IMR-90 (cell line): Measurements from ENCODE around the gene CPSF2. TPM values are rescaled to one million over a fixed set of nuclear protein-coding genes. Genes with fewer than 3 reads are reported as not detected.

ENCODE experiments used
- ATAC-seq: fragments of 200-7000 bp; cut with Tn5 transposase; 2 replicates; pipeline ENCODE4 v1.9.1; 2020; ENCODE audit warnings: low read depth, mild to moderate bottlenecking, moderate library complexity
- BruUV-seq: library from RNA; stranded (reverse); fragments of 400-500 nt; replicated peaks from 2 replicates; lab custom pipeline; 2021; lab: Mats Ljungman, UMichigan
- CTCF ChIA-PET: fragments of 300-600 bp; formaldehyde crosslinking; extraction: SDS; loops from one replicate; lab custom pipeline; 2021; ENCODE audit warnings: antibody characterized with exemption; lab: Yijun Ruan, JAX
- POLR2A ChIA-PET: fragments of 300-600 bp; sonication (Branson Sonifier 250); formaldehyde crosslinking; loops from one replicate; lab custom pipeline; 2022; ENCODE audit warnings: antibody characterized with exemption; ENCODE audit not compliant: unreplicated experiment; lab: Charles Lee
- DNase-seq: peaks from one replicate; pipeline ENCODE4 v3.0.0; 2013
- H2AFZ ChIP-seq: replicated peaks from 2 replicates; pipeline ENCODE3; 2013; ENCODE audit warnings: low read length, mild to moderate bottlenecking; ENCODE audit not compliant: poor library complexity
- H2AK5ac ChIP-seq: 2 replicates; pipeline ENCODE4 v1.6.1; 2013; ENCODE audit warnings: low read depth, low read length, inconsistent platforms
- H2AK9ac ChIP-seq: replicated peaks from 2 replicates; pipeline ENCODE3; 2013; ENCODE audit warnings: mild to moderate bottlenecking, low read depth, low read length, moderate library complexity; ENCODE audit not compliant: poor library complexity
- H2BK120ac ChIP-seq: 2 replicates; pipeline ENCODE4 v1.6.1; 2013; ENCODE audit warnings: low read depth, low read length, inconsistent platforms
- H2BK15ac ChIP-seq: 3 replicates; pipeline ENCODE4 v1.6.1; 2013; ENCODE audit warnings: low read depth, low read length, inconsistent platforms
- H2BK20ac ChIP-seq: 2 replicates; pipeline ENCODE4 v1.6.1; 2013; ENCODE audit warnings: low read depth, mild to moderate bottlenecking, inconsistent platforms, low read length, moderate library complexity
- H2BK5ac ChIP-seq: 2 replicates; pipeline ENCODE4 v1.6.1; 2013; ENCODE audit warnings: mild to moderate bottlenecking, low read depth, low read length, inconsistent platforms; ENCODE audit not compliant: poor library complexity, severe bottlenecking
- H3K14ac ChIP-seq: replicated peaks from 2 replicates; pipeline ENCODE4 v1.6.1; 2013; ENCODE audit warnings: low read depth, low read length, inconsistent platforms
- H3K18ac ChIP-seq: 2 replicates; pipeline ENCODE4 v1.6.1; 2013; ENCODE audit warnings: low read depth, low read length, control low read depth
- H3K23ac ChIP-seq: 2 replicates; pipeline ENCODE4 v1.6.1; 2013; ENCODE audit warnings: low read depth, low read length, inconsistent platforms
- H3K27ac ChIP-seq: 2 replicates; pipeline ENCODE4 v1.5.1; 2013; ENCODE audit warnings: mild to moderate bottlenecking, control low read depth, low read length; ENCODE audit not compliant: insufficient read depth
- H3K27me3 ChIP-seq: 2 replicates; pipeline ENCODE4 v1.6.1; 2013; ENCODE audit warnings: low read length; ENCODE audit not compliant: control insufficient read depth, insufficient read depth
- H3K36me3 ChIP-seq: 2 replicates; pipeline ENCODE4 v1.6.1; 2013; ENCODE audit warnings: low read length, mixed read lengths; ENCODE audit not compliant: control insufficient read depth, insufficient read depth
- H3K4ac ChIP-seq: 2 replicates; pipeline ENCODE4 v1.6.1; 2013; ENCODE audit warnings: low read depth, low read length, inconsistent platforms
- H3K4me1 ChIP-seq: 2 replicates; pipeline ENCODE4 v1.6.1; 2013; ENCODE audit warnings: low read length, mixed read lengths; ENCODE audit not compliant: control insufficient read depth, insufficient read depth
- H3K4me2 ChIP-seq: 2 replicates; pipeline ENCODE4 v1.6.1; 2013; ENCODE audit warnings: low read depth, mild to moderate bottlenecking, control low read depth, low read length, moderate library complexity
- H3K4me3 ChIP-seq: 2 replicates; pipeline ENCODE4 v1.5.1; 2013; ENCODE audit warnings: low read depth, mild to moderate bottlenecking, control low read depth, low read length, moderate library complexity; ENCODE audit not compliant: insufficient read depth
- H3K56ac ChIP-seq: 2 replicates; pipeline ENCODE4 v1.6.1; 2013; ENCODE audit warnings: low read length, inconsistent platforms; ENCODE audit not compliant: insufficient read depth; ENCODE audit errors: extremely low read depth
- H3K79me1 ChIP-seq, 2 experiments: 2 replicates each; pipeline ENCODE4 v1.6.1; 2013; ENCODE audit warnings: low read length in 2 of 2, inconsistent platforms in 1 of 2, low read depth in 1 of 2
- H3K9ac ChIP-seq: 2 replicates; pipeline ENCODE4 v1.6.1; 2013; ENCODE audit warnings: low read depth, low read length, control low read depth
- H3K9me1 ChIP-seq: 2 replicates; pipeline ENCODE4 v1.6.1; 2013; ENCODE audit warnings: low read length, inconsistent platforms; ENCODE audit not compliant: insufficient read depth
- H3K9me3 ChIP-seq: 2 replicates; pipeline ENCODE4 v1.6.1; 2013; ENCODE audit warnings: low read length; ENCODE audit not compliant: control insufficient read depth, insufficient read depth
- H4K20me1 ChIP-seq: 2 replicates; pipeline ENCODE4 v1.6.1; 2013; ENCODE audit warnings: low read length, inconsistent platforms; ENCODE audit not compliant: insufficient read depth
- H4K5ac ChIP-seq: 2 replicates; pipeline ENCODE4 v1.6.1; 2013; ENCODE audit warnings: mild to moderate bottlenecking, low read depth, low read length, control low read depth
- H4K8ac ChIP-seq, 2 experiments: 2 replicates each; pipeline ENCODE4 v1.6.1; 2013; ENCODE audit warnings: low read depth in 2 of 2, low read length in 2 of 2, control low read depth in 1 of 2, inconsistent platforms in 1 of 2
- H4K91ac ChIP-seq: 2 replicates; pipeline ENCODE4 v1.6.1; 2013; ENCODE audit warnings: low read depth, low read length, inconsistent platforms; ENCODE audit not compliant: insufficient read depth
- BHLHE40 ChIP-seq: fragments of 150-350 bp; IDR thresholded peaks from 2 replicates; pipeline ENCODE4 v1.6.1; 2016; ENCODE audit warnings: mild to moderate bottlenecking, low read depth, low read length
- CEBPB ChIP-seq: IDR thresholded peaks from 2 replicates; pipeline ENCODE4 v1.6.1; 2012; ENCODE audit warnings: low read depth, low read length, improper control_type of control experiment
- CHD1 ChIP-seq: IDR thresholded peaks from 2 replicates; pipeline ENCODE4 v1.6.1; 2012; ENCODE audit warnings: low read depth, low read length, improper control_type of control experiment
- FOS ChIP-seq: fragments of 150-350 bp; IDR thresholded peaks from 2 replicates; pipeline ENCODE4 v1.6.1; 2016; ENCODE audit warnings: low read depth, low read length
- MAFK ChIP-seq: IDR thresholded peaks from 2 replicates; pipeline ENCODE4 v1.6.1; 2012; ENCODE audit warnings: low read depth, low read length, improper control_type of control experiment
- MAZ ChIP-seq: IDR thresholded peaks from 2 replicates; pipeline ENCODE4 v1.6.1; 2012; ENCODE audit warnings: low read depth, mild to moderate bottlenecking, low read length, improper control_type of control experiment, moderate library complexity, borderline replicate concordance
- MXI1 ChIP-seq: IDR thresholded peaks from 2 replicates; pipeline ENCODE4 v1.6.1; 2012; ENCODE audit warnings: low read depth, mild to moderate bottlenecking, low read length, moderate library complexity, borderline replicate concordance
- NFE2L2 ChIP-seq: fragments of 150-350 bp; IDR thresholded peaks from 2 replicates; pipeline ENCODE4 v1.6.1; 2016; ENCODE audit warnings: low read depth, mild to moderate bottlenecking, low read length
- POLR2A ChIP-seq: IDR thresholded peaks from 2 replicates; pipeline ENCODE4 v1.6.1; 2012; ENCODE audit warnings: mild to moderate bottlenecking, low read depth, low read length
- RAD21 ChIP-seq: IDR thresholded peaks from 2 replicates; pipeline ENCODE4 v1.6.1; 2012; ENCODE audit warnings: low read length, improper control_type of control experiment
- RCOR1 ChIP-seq: IDR thresholded peaks from 2 replicates; pipeline ENCODE4 v1.6.1; 2012; ENCODE audit warnings: mild to moderate bottlenecking, low read length, improper control_type of control experiment; ENCODE audit not compliant: insufficient replicate concordance
- RFX5 ChIP-seq: IDR thresholded peaks from 2 replicates; pipeline ENCODE4 v1.8.0; 2012; ENCODE audit warnings: low read depth, mild to moderate bottlenecking, low read length, moderate library complexity
- SMC3 ChIP-seq: fragments of 150-350 bp; IDR thresholded peaks from 2 replicates; pipeline ENCODE4 v1.6.1; 2016; ENCODE audit warnings: low read depth, mild to moderate bottlenecking, antibody characterized with exemption, low read length, moderate library complexity
- whole genome bisulfite sequencing, 2 experiments: methylation state at CpG; one replicate each; pipeline versions ENCODE4 v1.1.5 to v1.1.7; 2013; ENCODE audit warnings: missing lambda C conversion rate in 2 of 2; ENCODE audit not compliant: insufficient read length in 1 of 2; ENCODE audit errors: extremely low coverage in 2 of 2; 5-methylcytosine and 5-hydroxymethylcytosine counted together
- dilution Hi-C: fragments of 300-500 bp; cut with HindIII; formaldehyde crosslinking; loops from one replicate; pipeline ENCODE4 v1.14.3; 2018; ENCODE audit warnings: low sequenced_read_pairs; ENCODE audit not compliant: unreplicated experiment
- in situ Hi-C: fragments of 300-500 bp; cut with MboI; formaldehyde crosslinking; loops from 3 replicates; pipeline ENCODE4 v1.14.3; 2019; ENCODE audit warnings: low sequenced_read_pairs, inconsistent platforms, mixed read lengths
- intact Hi-C: fragments of 100-400 bp; cut with micrococcal nuclease; formaldehyde crosslinking; loops from 2 replicates; pipeline ENCODE4 v1.10.0; 2022
- polyA plus RNA-seq, 3 experiments: library from polyadenylated mRNA; depleted of rRNA; stranded (reverse); fragments of >200 nt; gene quantifications; 2 replicates each; pipeline ENCODE4 v1.2.3, GENCODE V29; 2012; ENCODE audit warnings: low replicate concordance in 1 of 3
- total RNA-seq: library from RNA; depleted of rRNA; stranded (reverse); fragments of >200 nt; gene quantifications from 2 replicates; pipeline ENCODE4 v1.2.3, GENCODE V29; 2012
- TF ChIP-seq, protein P1 (sequence below): fragments of 150-350 bp; IDR thresholded peaks from 2 replicates; pipeline ENCODE4 v1.6.1; 2016; ENCODE audit warnings: low read depth, mild to moderate bottlenecking, low read length, moderate library complexity, borderline replicate concordance
- TF ChIP-seq, protein P2 (sequence below): conservative IDR thresholded peaks from 2 replicates; pipeline ENCODE4 v1.5.1; 2012; ENCODE audit warnings: mild to moderate bottlenecking, low read depth, low read length, improper control_type of control experiment
- TF ChIP-seq, protein P3 (sequence below): fragments of 150-350 bp; IDR thresholded peaks from 2 replicates; pipeline ENCODE4 v1.6.1; 2017; ENCODE audit warnings: mild to moderate bottlenecking, antibody characterized with exemption, low read length, low read depth

The CPSF2 gene
- total and polyA plus RNA-seq, 2 of the 4 experiments (the other 2 are of a cell fraction) = 18.5 to 30.6 TPM

DNA sequence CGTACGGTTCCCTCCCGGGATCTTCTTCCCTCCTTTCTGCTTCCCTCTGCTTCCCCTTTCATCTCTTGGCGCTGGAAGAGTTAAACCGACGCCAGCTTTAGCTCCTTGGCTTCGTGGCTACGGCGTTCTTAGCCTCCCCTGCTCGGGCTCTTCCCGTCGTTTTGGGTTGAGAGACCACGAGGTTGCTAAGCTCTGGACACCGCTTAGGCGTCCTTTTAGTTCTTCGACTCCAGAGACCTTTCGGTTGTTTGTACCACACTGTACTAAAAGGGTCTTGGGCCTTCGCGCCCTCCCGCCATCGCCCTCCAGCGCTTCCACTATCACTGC, 545 bp downstream of the CPSF2 start:
- ChIA-PET POLR2A (interaction anchor here (0.7 to 0.8 kb wide), 3 partner anchors 177 to 386 kb away, joined by 3 to 15 read pairs (median 6); no protein-coding TSS in a partner anchor), CTCF (interaction anchor here (0.6 to 1.4 kb wide), 4 partner anchors 10 to 365 kb away, joined by 3 to 14 read pairs (median 4); partner anchors contain the start of gene ATXN3)
- peak overlapping the region; percentile 99 for H3K23ac ChIP-seq
- peaks cover 2% of the 10 kb centered on the region; the same call in 1 of the 2 replicates for H3K4me1 ChIP-seq
- H3K27ac ChIP-seq = peak overlapping the region; percentile 98
- TSS peak; percentile 50 for BruUV-seq
- H2BK120ac ChIP-seq = peak overlapping the region; percentile 96
- H3K4me2 ChIP-seq = peak overlapping the region; percentile 89
- peak overlapping the region; percentile 99 for H3K4ac ChIP-seq
- H2AK9ac ChIP-seq = peak overlapping the region; percentile 97
- H3K27me3 ChIP-seq = no peaks in the 10 kb centered on the region
- no peak for TF ChIP-seq MXI1
- no peak; the same call in 1 of the 2 replicates for TF ChIP-seq CHD1
- no peak for TF ChIP-seq BHLHE40
- TF ChIP-seq, protein P1, sequence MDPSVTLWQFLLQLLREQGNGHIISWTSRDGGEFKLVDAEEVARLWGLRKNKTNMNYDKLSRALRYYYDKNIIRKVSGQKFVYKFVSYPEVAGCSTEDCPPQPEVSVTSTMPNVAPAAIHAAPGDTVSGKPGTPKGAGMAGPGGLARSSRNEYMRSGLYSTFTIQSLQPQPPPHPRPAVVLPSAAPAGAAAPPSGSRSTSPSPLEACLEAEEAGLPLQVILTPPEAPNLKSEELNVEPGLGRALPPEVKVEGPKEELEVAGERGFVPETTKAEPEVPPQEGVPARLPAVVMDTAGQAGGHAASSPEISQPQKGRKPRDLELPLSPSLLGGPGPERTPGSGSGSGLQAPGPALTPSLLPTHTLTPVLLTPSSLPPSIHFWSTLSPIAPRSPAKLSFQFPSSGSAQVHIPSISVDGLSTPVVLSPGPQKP = no peak
- TF ChIP-seq POLR2A = no peak
- no peak for TF ChIP-seq RAD21
- TF ChIP-seq, protein P2, sequence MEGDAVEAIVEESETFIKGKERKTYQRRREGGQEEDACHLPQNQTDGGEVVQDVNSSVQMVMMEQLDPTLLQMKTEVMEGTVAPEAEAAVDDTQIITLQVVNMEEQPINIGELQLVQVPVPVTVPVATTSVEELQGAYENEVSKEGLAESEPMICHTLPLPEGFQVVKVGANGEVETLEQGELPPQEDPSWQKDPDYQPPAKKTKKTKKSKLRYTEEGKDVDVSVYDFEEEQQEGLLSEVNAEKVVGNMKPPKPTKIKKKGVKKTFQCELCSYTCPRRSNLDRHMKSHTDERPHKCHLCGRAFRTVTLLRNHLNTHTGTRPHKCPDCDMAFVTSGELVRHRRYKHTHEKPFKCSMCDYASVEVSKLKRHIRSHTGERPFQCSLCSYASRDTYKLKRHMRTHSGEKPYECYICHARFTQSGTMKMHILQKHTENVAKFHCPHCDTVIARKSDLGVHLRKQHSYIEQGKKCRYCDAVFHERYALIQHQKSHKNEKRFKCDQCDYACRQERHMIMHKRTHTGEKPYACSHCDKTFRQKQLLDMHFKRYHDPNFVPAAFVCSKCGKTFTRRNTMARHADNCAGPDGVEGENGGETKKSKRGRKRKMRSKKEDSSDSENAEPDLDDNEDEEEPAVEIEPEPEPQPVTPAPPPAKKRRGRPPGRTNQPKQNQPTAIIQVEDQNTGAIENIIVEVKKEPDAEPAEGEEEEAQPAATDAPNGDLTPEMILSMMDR = no peak
- no peak for TF ChIP-seq SMC3
- TF ChIP-seq MAFK = no peak
- TF ChIP-seq NFE2L2 = no peak
- no peak for TF ChIP-seq FOS
- no peak for TF ChIP-seq MAZ
- no peak for TF ChIP-seq RCOR1
- TF ChIP-seq RFX5 = no peak
- no peak for TF ChIP-seq CEBPB
- TF ChIP-seq, protein P3, sequence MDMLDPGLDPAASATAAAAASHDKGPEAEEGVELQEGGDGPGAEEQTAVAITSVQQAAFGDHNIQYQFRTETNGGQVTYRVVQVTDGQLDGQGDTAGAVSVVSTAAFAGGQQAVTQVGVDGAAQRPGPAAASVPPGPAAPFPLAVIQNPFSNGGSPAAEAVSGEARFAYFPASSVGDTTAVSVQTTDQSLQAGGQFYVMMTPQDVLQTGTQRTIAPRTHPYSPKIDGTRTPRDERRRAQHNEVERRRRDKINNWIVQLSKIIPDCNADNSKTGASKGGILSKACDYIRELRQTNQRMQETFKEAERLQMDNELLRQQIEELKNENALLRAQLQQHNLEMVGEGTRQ = no peak
- H2AFZ ChIP-seq = peak overlapping the region; percentile 100
- H3K14ac ChIP-seq = peak overlapping the region; percentile 98
- in situ Hi-C loops = loop anchor here (5.0 to 10.0 kb wide), 3 partner anchors 335 to 672 kb away; partner anchors contain the start of gene GOLGA5
- WGBS, 2 experiments = 0% methylated on average over 8 of the region's 22 CpGs; no CpG with 5 or more reads in 1 of the 2 experiments
- intact Hi-C loops = loop anchor here (5.0 kb wide), 1 partner anchor 470 kb away; no protein-coding TSS in a partner anchor
- peak overlapping the region; percentile 95 for H3K4me3 ChIP-seq
- H3K9me3 ChIP-seq = no peaks in the 10 kb centered on the region
- H3K56ac ChIP-seq = peak overlapping the region; percentile 93
- ATAC-seq (peak; percentile 30), DNase-seq (peak; percentile 20)
- H3K9me1 ChIP-seq = no peaks in the 10 kb centered on the region; the same call in 1 of the 2 replicates
- H3K36me3 ChIP-seq = no peaks in the 10 kb centered on the region; the same call in none of the 2 replicates
- peak overlapping the region; percentile 98 for H4K91ac ChIP-seq
- H2BK20ac ChIP-seq = no peak overlapping the region
- H2BK5ac ChIP-seq = peak overlapping the region; percentile 96
- peak overlapping the region; percentile 94 to 98 for H4K8ac ChIP-seq
- peak overlapping the region; percentile 92 for H2AK5ac ChIP-seq
- H2BK15ac ChIP-seq = no peak overlapping the region
- H3K9ac ChIP-seq = peak overlapping the region; percentile 97
- H4K5ac ChIP-seq = peak overlapping the region; percentile 93
- dilution Hi-C loops = no loop called here
- H3K18ac ChIP-seq = peak overlapping the region; percentile 76
- H3K79me1 ChIP-seq = peaks cover 25 to 73% of the 10 kb centered on the region in 2 experiments
- no peaks in the 10 kb centered on the region; the same call in 1 of the 2 replicates for H4K20me1 ChIP-seq
